HG03066 (cell line): ENCODE data around the gene TNXB.
"Not testable (repeated sequence)": the region's sequence is repeated elsewhere in the genome, so short reads cannot be mapped to it uniquely, and the experiment has no call there.

Experiments used
- ATAC-seq: cut with Tn5 transposase; IDR thresholded peaks from one replicate; pipeline ENCODE4 v1.9.1; 2021; ENCODE audit warnings: low read depth; ENCODE audit not compliant: unreplicated experiment

Gene TNXB

DNA sequence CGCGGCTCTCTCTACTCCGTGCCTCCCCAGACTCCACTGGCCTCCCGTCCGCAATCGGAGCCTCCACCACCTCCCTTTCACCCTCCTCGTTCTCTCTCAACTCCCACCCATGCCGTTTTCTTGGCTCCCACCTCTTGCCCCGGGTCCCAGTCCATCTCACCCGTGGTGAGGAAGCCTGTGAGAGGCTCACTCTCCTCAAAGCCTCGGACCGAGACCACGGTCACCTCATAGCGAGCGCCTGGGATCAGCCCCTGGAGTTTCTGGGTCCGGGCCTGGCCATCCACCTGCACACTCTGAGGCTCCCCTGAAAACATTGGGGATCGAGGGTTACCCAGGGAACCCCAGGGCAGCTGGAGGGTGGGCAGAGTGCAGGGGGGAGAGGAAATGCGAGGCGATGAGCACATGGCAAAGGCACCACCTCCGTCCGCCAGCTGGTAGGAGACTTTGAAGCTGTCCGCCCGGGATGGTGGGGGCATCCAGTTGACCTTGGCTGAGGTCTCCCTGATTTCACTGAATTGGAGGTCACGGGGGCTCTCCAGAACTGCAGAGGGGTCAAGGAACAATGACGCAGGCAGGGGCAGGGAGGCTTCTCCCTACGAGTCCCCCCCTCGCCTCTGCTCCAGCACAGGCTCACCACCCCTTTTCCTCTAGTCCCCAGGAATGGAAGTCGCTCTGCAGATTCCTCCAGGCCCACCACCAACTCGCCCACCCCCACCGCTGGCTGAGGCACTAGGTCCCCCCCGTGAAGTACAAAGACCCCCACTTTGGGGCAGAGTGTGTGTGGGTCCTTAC lies 65.4 kb downstream of the TNXB start:
- ATAC-seq: not testable (repeated sequence)

DNA sequence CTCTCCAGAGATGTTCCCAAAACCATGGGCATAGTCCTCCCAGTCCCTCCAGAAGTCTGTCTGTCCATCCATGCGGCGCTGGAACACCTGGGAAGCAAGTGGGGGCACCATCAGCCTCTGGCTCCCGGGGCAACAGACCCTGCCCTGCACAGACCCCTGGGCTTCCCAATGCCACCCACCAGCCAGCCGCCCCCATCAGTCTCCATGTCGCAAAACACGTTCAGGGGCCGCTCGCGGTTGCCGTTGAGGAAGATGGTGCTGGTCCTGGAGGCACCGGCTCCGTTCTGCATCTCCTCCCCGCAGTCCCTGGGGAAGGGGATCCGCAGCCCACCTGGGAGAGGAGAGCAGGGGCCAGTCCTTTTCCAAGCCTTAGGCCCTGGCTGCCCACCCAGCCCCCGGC lies 66.9 kb downstream of the TNXB start:
- not testable (repeated sequence) for ATAC-seq

DNA sequence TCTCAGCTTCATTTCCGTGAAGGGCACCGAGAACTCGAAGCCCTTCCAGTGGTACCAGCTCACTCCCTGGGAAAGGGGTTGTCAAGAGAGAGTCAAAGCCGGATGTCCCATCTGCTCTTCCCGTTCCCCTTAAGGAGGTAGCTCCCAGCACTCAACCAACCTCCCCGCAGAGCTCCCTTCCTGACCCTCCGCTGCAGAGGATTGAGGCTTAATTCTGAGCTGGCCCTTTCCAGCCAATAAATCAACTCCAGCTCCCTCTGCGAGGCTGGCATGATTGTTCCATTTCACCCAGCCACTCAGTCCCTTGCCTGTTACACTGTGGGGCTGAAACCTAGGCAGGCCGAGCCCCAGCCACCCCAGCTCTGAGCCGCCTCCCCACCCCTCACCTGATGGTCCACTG lies 67.8 kb downstream of the TNXB start:
- not testable (repeated sequence) for ATAC-seq

DNA sequence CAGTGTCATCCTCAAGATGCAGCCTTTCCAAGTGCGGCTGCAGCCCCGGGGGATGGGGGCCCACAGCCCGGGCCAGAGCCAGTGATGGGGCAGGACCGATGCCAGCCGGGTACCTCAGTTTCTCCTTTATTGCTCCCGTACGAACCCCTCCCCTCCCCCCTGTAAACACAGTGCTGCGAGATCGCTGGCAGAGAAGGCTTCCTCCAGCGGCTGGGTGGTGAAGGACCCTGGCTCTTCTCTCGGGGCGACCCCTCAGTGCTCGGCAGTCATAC lies 68.2 kb downstream of the TNXB start:
- ATAC-seq: not testable (repeated sequence)

DNA sequence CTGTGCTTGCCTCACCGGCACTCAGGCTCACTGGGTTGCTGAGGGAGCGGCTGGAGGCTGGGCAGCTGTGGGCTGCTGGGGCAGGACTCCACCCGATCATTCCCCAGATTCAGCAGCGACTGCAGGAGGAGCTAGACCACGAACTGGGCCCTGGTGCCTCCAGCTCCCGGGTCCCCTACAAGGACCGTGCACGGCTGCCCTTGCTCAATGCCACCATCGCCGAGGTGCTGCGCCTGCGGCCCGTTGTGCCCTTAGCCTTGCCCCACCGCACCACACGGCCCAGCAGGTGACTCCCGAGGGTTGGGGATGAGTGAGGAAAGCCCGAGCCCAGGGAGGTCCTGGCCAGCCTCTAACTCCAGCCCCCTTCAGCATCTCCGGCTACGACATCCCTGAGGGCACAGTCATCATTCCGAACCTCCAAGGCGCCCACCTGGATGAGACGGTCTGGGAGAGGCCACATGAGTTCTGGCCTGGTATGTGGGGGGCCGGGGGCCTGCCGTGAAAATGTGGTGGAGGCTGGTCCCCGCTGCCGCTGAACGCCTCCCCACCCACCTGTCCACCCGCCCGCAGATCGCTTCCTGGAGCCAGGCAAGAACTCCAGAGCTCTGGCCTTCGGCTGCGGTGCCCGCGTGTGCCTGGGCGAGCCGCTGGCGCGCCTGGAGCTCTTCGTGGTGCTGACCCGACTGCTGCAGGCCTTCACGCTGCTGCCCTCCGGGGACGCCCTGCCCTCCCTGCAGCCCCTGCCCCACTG lies 68.7 kb downstream of the TNXB start:
- ATAC-seq: not testable (repeated sequence)

DNA sequence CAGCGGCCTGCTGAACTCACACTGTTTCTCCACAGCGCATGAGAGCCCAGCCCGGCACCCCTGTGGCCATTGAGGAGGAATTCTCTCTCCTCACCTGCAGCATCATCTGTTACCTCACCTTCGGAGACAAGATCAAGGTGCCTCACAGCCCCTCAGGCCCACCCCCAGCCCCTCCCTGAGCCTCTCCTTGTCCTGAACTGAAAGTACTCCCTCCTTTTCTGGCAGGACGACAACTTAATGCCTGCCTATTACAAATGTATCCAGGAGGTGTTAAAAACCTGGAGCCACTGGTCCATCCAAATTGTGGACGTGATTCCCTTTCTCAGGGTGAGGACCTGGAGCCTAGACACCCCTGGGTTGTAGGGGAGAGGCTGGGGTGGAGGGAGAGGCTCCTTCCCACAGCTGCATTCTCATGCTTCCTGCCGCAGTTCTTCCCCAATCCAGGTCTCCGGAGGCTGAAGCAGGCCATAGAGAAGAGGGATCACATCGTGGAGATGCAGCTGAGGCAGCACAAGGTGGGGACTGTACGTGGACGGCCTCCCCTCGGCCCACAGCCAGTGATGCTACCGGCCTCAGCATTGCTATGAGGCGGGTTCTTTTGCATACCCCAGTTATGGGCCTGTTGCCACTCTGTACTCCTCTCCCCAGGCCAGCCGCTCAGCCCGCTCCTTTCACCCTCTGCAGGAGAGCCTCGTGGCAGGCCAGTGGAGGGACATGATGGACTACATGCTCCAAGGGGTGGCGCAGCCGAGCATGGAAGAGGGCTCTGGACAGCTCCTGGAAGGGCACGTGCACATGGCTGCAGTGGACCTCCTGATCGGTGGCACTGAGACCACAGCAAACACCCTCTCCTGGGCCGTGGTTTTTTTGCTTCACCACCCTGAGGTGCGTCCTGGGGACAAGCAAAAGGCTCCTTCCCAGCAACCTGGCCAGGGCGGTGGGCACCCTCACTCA lies 69.5 kb downstream of the TNXB start:
- ATAC-seq: not testable (repeated sequence)

DNA sequence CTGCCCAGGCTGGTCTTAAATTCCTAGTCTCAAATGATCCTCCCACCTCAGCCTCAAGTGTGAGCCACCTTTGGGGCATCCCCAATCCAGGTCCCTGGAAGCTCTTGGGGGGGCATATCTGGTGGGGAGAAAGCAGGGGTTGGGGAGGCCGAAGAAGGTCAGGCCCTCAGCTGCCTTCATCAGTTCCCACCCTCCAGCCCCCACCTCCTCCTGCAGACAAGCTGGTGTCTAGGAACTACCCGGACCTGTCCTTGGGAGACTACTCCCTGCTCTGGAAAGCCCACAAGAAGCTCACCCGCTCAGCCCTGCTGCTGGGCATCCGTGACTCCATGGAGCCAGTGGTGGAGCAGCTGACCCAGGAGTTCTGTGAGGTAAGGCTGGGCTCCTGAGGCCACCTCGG lies 70.3 kb downstream of the TNXB start:
- not testable (repeated sequence) for ATAC-seq

DNA sequence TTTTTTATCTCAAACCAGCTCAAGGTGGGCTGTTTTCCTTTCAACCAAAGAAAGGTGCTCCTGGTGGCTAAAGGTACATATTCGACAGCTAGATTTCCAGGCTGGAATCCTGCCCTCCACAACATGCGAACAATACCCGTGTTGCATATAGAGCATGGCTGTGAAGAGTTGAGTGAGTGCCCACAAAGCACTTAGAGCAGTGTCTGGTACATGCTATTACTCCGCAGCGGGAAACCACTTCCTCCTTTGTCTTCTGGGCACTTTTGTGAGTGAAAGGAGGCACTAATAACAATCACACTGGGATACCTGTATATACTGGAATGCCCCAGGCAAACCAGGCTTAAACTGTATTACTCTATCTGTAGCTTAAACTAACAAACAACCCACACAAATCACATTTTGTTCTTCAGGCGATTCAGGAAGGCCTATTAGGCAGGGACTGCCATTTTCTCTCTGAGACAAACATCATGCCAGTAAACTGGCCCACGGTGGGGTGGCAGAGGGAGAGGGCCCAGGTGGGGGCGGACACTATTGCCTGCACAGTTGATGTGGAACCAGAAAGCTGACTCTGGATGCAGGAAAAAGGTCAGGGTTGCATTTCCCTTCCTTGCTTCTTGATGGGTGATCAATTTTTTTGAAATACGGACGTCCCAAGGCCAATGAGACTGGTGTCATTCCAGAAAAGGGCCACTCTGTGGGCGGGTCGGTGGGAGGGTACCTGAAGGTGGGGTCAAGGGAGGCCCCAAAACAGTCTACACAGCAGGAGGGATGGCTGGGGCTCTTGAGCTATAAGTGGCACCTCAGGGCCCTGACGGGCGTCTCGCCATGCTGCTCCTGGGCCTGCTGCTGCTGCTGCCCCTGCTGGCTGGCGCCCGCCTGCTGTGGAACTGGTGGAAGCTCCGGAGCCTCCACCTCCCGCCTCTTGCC lies 71.3 kb downstream of the TNXB start, which contains the start of gene CYP21A2:
Gene CYP21A2 (plus strand): TSS at position 818 of the 927 bp plus-strand sequence. CDS start 8 bp downstream, at position 826.
- not testable (repeated sequence) for ATAC-seq

DNA sequence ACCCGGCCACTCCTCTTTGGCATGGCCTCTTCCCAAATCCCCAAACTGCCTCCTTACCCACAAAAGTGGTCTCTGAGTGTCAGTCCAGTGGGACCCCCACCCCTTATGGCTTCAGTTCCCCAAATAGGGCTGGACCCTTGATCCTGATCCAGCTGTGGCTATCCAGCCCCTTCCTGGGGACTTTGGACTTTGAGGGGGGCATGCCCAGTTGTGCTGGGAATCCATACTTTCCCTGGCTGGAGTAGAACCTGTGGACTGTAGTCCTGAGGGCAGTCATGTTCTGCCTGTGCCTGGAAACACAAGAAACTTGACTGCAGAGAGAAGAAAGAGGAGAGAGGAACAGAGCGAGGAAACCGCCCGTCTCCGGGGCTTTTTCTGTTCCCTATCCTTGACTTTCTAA lies 72.0 kb downstream of the TNXB start:
- ATAC-seq: not testable (repeated sequence)

DNA sequence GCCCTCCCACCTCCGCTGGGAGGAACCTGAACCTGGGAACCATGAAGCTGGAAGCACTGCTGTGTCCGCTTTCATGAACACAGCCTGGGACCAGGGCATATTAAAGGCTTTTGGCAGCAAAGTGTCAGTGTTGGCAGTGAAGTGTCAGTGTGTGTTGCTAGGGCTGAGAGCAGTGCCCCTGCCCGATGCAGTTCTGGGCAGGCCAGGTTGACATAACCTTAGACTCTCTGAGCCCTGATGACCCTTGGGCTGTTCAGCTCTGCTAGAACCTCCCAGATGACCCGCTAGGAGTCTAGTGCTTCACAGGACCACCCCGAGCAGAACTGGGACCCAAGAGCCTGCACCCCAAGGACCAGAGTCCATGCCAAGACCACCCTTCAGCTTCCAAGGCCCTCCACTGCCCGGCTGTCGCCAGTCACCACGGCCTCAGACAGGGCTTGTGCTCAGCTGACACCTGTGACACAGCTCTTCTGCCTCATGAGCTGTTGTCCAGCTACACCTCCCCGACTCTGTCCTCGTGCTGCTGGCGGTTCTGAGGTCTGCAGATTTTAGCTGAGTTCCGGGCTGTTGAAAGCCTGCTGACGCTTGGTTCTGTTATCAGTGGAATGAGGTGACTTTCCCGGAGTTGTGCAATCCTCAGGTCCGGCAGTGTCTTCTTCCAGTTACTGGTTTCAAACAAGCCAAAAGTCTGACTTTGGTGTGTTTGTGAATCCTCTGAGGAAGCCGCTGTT lies 73.7 kb downstream of the TNXB start:
- not testable (repeated sequence) for ATAC-seq

DNA sequence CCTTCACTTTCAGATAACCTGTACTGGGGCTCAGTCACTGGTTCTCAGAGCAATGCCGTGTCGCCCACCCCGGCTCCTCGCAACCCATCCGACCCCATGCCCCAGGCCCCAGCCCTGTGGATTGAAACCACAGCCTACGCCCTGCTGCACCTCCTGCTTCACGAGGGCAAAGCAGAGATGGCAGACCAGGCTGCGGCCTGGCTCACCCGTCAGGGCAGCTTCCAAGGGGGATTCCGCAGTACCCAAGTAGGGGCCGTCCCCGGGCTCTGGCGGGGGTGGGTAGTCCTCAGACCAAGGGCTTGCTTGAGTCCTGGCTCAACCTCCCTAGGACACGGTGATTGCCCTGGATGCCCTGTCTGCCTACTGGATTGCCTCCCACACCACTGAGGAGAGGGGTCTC lies 79.6 kb downstream of the TNXB start:
- ATAC-seq: not testable (repeated sequence)

DNA sequence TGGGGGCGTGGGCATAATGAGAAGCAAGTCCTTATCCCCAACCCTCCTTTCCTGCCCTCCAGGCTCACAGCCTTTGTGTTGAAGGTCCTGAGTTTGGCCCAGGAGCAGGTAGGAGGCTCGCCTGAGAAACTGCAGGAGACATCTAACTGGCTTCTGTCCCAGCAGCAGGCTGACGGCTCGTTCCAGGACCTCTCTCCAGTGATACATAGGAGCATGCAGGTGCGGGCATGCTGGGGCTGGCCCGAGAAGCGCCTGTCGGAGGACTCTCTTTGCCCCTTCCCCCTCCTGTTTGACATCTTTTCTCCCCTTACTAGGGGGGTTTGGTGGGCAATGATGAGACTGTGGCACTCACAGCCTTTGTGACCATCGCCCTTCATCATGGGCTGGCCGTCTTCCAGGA lies 80.5 kb downstream of the TNXB start:
- not testable (repeated sequence) for ATAC-seq

DNA sequence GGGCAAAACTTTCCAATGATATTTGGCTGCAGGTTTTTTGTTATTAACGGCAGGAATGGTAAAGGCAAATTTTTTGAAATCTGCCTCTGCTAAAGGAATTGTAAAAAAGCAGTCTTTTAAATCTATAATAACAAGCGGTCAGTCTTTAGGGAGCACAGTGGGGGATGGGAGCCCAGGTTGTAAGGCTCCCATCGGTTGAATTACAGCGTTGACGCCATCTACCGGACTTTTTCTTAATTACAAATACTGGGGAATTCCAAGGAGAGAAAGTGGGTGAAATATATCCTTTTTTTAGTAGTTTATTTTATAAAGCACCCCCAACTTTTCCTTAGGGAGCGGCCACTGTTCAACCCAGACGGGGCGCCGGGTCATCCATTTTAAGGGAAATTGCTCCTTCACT lies 87.0 kb downstream of the TNXB start:
- ATAC-seq: not testable (repeated sequence)

DNA sequence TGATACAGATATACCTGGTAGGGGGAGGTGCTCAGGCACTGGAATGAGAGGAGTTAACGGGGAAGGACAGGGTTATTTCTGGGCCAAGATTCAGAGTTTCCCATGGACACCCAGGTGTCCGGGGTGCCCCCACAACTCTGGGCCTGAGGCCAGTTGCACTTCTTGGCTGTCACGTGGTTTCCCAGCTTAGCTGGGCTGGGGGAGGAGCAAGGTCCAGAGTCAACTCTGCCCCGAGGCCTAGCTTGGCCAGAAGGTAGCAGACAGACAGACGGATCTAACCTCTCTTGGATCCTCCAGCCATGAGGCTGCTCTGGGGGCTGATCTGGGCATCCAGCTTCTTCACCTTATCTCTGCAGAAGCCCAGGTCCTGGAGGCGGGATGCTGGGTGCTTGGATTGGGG lies 94.6 kb downstream of the TNXB start, which contains the start of gene C4B:
Gene C4B (plus strand): TSS at position 249 of the 400 bp plus-strand sequence. CDS start 51 bp downstream, at position 300.
- ATAC-seq: not testable (repeated sequence)

DNA sequence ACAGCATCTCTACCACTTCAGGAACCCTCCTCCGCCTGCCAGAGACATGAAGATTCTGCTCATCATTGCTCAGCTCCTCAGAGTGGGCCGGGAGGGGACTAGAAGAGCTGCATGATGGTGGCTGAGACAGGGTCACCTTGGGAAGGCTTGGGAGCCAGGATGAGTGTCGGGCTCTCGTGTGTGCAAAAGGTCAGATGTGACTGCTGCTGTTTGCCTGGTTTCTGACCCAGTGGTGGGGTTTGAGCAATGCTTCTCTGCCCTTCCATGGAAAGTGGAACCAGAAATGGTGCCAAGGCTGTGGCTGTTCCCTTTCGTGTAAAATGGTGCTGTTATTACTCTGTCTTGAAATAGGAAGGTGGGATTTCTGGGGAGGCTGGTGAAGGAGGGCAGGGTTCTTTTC lies 95.4 kb downstream of the TNXB start:
- not testable (repeated sequence) for ATAC-seq

DNA sequence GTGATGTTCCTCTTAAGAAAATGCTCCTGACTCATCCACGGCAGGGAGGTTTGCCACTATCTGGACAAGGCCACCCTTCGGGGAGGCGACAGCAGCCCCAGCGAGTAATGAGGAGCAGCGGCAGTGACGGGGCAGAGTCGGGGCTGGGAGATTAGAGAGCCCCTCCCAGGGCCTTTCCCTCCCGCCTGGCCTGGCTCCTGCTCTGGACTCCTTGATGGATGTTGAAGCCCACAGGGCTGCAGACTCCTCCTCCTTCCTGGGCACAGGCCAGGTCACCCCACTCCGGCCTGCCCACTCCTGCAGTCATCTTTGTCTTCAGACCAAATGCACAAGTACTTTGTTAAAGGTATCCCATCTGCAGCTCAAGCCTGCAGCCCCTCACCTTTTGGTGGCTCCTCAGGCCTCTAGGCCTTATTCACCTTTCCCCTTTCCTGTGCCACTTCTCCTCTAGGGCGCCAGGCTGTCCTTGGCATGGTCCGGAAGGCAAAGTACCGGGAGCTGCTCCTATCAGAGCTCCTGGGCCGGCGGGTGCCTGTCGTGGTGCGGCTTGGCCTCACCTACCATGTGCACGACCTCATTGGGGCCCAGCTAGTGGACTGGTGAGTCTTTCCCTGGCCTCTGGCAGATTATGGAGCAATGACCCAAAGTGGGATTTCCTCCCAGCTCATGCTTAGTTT lies 96.1 kb downstream of the TNXB start:
- not testable (repeated sequence) for ATAC-seq

DNA sequence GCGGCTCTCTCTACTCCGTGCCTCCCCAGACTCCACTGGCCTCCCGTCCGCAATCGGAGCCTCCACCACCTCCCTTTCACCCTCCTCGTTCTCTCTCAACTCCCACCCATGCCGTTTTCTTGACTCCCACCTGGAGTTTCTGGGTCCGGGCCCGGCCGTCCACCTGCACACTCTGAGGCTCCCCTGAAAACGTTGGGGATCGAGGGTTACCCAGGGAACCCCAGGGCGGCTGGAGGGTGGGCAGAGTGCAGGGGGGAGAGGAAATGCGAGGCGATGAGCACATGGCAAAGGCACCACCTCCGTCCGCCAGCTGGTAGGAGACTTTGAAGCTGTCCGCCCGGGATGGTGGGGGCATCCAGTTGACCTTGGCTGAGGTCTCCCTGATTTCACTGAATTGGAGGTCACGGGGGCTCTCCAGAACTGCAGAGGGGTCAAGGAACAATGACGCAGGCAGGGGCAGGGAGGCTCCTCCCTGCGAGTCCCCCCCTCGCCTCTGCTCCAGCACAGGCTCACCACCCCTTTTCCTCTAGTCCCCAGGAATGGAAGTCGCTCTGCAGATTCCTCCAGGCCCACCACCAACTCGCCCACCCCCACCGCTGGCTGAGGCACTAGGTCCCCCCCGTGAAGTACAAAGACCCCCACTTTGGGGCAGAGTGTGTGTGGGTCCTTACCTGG lies 98.1 kb downstream of the TNXB start:
- not testable (repeated sequence) for ATAC-seq

DNA sequence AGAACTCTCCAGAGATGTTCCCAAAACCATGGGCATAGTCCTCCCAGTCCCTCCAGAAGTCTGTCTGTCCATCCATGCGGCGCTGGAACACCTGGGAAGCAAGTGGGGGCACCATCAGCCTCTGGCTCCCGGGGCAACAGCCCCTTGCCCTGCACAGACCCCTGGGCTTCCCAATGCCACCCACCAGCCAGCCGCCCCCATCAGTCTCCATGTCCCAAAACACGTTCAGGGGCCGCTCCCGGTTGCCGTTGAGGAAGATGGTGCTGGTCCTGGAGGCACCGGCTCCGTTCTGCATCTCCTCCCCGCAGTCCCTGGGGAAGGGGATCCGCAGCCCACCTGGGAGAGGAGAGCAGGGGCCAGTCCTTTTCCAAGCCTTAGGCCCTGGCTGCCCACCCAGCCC lies 99.6 kb downstream of the TNXB start:
- not testable (repeated sequence) for ATAC-seq
